H9 (cell line): Measurements from ENCODE around the gene SETD9. TPM values are rescaled to one million over a fixed set of nuclear protein-coding genes. Genes with fewer than 3 reads are reported as not detected.

Experiments
- DNase-seq: peaks from one replicate; pipeline ENCODE4 v3.0.0-alpha.2; 2017
- H2AFZ ChIP-seq: one replicate; pipeline ENCODE4 v1.6.1; 2013; ENCODE audit warnings: mild to moderate bottlenecking, low read length, control low read depth, moderate library complexity
- H2AK5ac ChIP-seq: 2 replicates; pipeline ENCODE4 v1.6.1; 2013; ENCODE audit warnings: low read length, control low read depth, mixed read lengths; ENCODE audit not compliant: insufficient read length
- H2BK120ac ChIP-seq: one replicate; pipeline ENCODE4 v1.6.1; 2013; ENCODE audit warnings: low read depth, mild to moderate bottlenecking, low read length, control low read depth, inconsistent platforms; ENCODE audit not compliant: poor library complexity, severe bottlenecking
- H2BK12ac ChIP-seq: 2 replicates; pipeline ENCODE4 v1.6.1; 2013; ENCODE audit warnings: low read length, control low read depth, mixed read lengths, low read depth; ENCODE audit not compliant: insufficient read length
- H2BK15ac ChIP-seq: 2 replicates; pipeline ENCODE4 v1.6.1; 2013; ENCODE audit warnings: low read depth, low read length, control low read depth
- H2BK20ac ChIP-seq: one replicate; pipeline ENCODE4 v1.6.1; 2013; ENCODE audit warnings: low read depth, mild to moderate bottlenecking, low read length, control low read depth, inconsistent platforms; ENCODE audit not compliant: poor library complexity, severe bottlenecking
- H2BK5ac ChIP-seq: 2 replicates; pipeline ENCODE4 v1.6.1; 2013; ENCODE audit warnings: low read length, control low read depth, mixed read lengths; ENCODE audit not compliant: insufficient read length
- H3K14ac ChIP-seq: 2 replicates; pipeline ENCODE4 v1.6.1; 2013; ENCODE audit warnings: low read length, control low read depth; ENCODE audit not compliant: insufficient read depth
- H3K18ac ChIP-seq: 2 replicates; pipeline ENCODE4 v1.6.1; 2013; ENCODE audit warnings: low read depth, mild to moderate bottlenecking, mixed read lengths, low read length, control low read depth; ENCODE audit not compliant: insufficient read length
- H3K23ac ChIP-seq: 2 replicates; pipeline ENCODE4 v1.6.1; 2013; ENCODE audit warnings: low read length, control low read depth, mixed read lengths, low read depth; ENCODE audit not compliant: insufficient read length
- H3K23me2 ChIP-seq: 2 replicates; pipeline ENCODE4 v1.6.1; 2013; ENCODE audit warnings: low read depth, mild to moderate bottlenecking, mixed read lengths, low read length, control low read depth; ENCODE audit not compliant: insufficient read length, poor library complexity, severe bottlenecking
- H3K27ac ChIP-seq: 2 replicates; pipeline ENCODE4 v1.5.1; 2013; ENCODE audit warnings: low read length, control low read depth, mixed read lengths, low read depth; ENCODE audit not compliant: insufficient read length
- H3K27me3 ChIP-seq: 2 replicates; pipeline ENCODE4 v1.6.1; 2013; ENCODE audit warnings: low read length, control low read depth, inconsistent platforms; ENCODE audit not compliant: insufficient read depth
- H3K4ac ChIP-seq: 2 replicates; pipeline ENCODE4 v1.6.1; 2013; ENCODE audit warnings: low read depth, mild to moderate bottlenecking, control low read depth, inconsistent platforms, low read length, moderate library complexity
- H3K4me1 ChIP-seq: 2 replicates; pipeline ENCODE4 v1.6.1; 2013; ENCODE audit warnings: low read length, control low read depth, inconsistent platforms; ENCODE audit not compliant: insufficient read depth
- H3K4me2 ChIP-seq: 2 replicates; pipeline ENCODE4 v1.6.1; 2013; ENCODE audit warnings: low read length, control low read depth, mixed read lengths; ENCODE audit not compliant: insufficient read length, insufficient read depth
- H3K56ac ChIP-seq: 2 replicates; pipeline ENCODE4 v1.6.1; 2013; ENCODE audit warnings: low read depth, mild to moderate bottlenecking, mixed read lengths, low read length, control low read depth; ENCODE audit not compliant: insufficient read length
- H3K79me1 ChIP-seq: 2 replicates; pipeline ENCODE4 v1.6.1; 2013; ENCODE audit warnings: low read depth, mild to moderate bottlenecking, moderate library complexity, low read length, control low read depth, inconsistent platforms; ENCODE audit not compliant: insufficient read depth, poor library complexity, severe bottlenecking
- H3K79me2 ChIP-seq: 2 replicates; pipeline ENCODE4 v1.6.1; 2013; ENCODE audit warnings: low read length, control low read depth, inconsistent platforms; ENCODE audit not compliant: insufficient read depth
- H3K9ac ChIP-seq: 2 replicates; pipeline ENCODE4 v1.6.1; 2013; ENCODE audit warnings: low read length, control low read depth, mixed read lengths; ENCODE audit not compliant: insufficient read length; ENCODE audit errors: extremely low read depth
- H3K9me3 ChIP-seq: one replicate; pipeline ENCODE4 v1.6.1; 2013; ENCODE audit warnings: low read depth, low read length, inconsistent platforms; ENCODE audit not compliant: control insufficient read depth
- H3T11ph ChIP-seq: one replicate; pipeline ENCODE4 v1.6.1; 2013; ENCODE audit warnings: mild to moderate bottlenecking, low read length, control low read depth, inconsistent platforms
- H4K20me1 ChIP-seq: one replicate; pipeline ENCODE4 v1.6.1; 2013; ENCODE audit not compliant: control insufficient read depth, insufficient read length, insufficient read depth
- H4K5ac ChIP-seq: 2 replicates; pipeline ENCODE4 v1.6.1; 2013; ENCODE audit warnings: low read depth, mild to moderate bottlenecking, mixed read lengths, low read length, control low read depth; ENCODE audit not compliant: insufficient read length
- H4K8ac ChIP-seq: replicated peaks from 2 replicates; pipeline ENCODE4 v1.6.1; 2013; ENCODE audit warnings: low read length, control low read depth, mixed read lengths, low read depth; ENCODE audit not compliant: insufficient read length
- H4K91ac ChIP-seq: 2 replicates; pipeline ENCODE4 v1.6.1; 2013; ENCODE audit warnings: low read depth, mild to moderate bottlenecking, moderate library complexity, mixed read lengths, low read length, control low read depth; ENCODE audit not compliant: insufficient read length
- H3K27ac Mint-ChIP-seq, 3 experiments: 2 replicates in 2 of 3; 3 replicates in 1 of 3; pipeline ENCODE4 v1.8.0; 2020 to 2021; ENCODE audit warnings: mixed read lengths in 3 of 3, mild to moderate bottlenecking in 1 of 3, moderate library complexity in 1 of 3
- H3K27me3 Mint-ChIP-seq: 2 replicates; pipeline ENCODE4 v1.8.0; 2021; ENCODE audit warnings: low read depth, mild to moderate bottlenecking, moderate library complexity, mixed read lengths
- H3K36me3 Mint-ChIP-seq, 3 experiments: 2 replicates in 2 of 3; 3 replicates in 1 of 3; pipeline ENCODE4 v1.8.0; 2020 to 2021; ENCODE audit warnings: low read depth in 3 of 3, mixed read lengths in 3 of 3; ENCODE audit not compliant: insufficient read depth in 1 of 3
- H3K4me1 Mint-ChIP-seq, 2 experiments: 2 replicates each; pipeline ENCODE4 v1.8.0; 2020; ENCODE audit warnings: mixed read lengths in 2 of 2
- H3K4me3 Mint-ChIP-seq, 2 experiments: 2 replicates in 1 of 2; 3 replicates in 1 of 2; pipeline ENCODE4 v1.8.0; 2020 to 2021; ENCODE audit warnings: mild to moderate bottlenecking in 2 of 2, mixed read lengths in 2 of 2, moderate library complexity in 1 of 2
- H3K9me3 Mint-ChIP-seq, 2 experiments: 2 replicates in 1 of 2; 3 replicates in 1 of 2; pipeline ENCODE4 v1.8.0; 2020; ENCODE audit warnings: mild to moderate bottlenecking in 2 of 2, mixed read lengths in 2 of 2, moderate library complexity in 1 of 2
- WGBS: extraction: QIAGEN DNeasy Blood & Tissue Kit; methylation state at CpG from one replicate; pipeline ENCODE4 v1.1.7; 2013; ENCODE audit warnings: missing lambda C conversion rate, low lambda C conversion rate, mixed read lengths; ENCODE audit not compliant: insufficient read length; ENCODE audit errors: extremely low coverage; 5-methylcytosine and 5-hydroxymethylcytosine counted together
- total RNA-seq: library from RNA; stranded (reverse); gene quantifications from 2 replicates; pipeline ENCODE4 v1.2.1, GENCODE V29; 2021
- TF ChIP-seq, protein P1 (sequence below): fragments of 200-600 bp; sonication (generic); conservative IDR thresholded peaks from 3 replicates; pipeline ENCODE4 v1.8.0; 2021; ENCODE audit warnings: antibody characterized with exemption, mild to moderate bottlenecking

SETD9 gene
- total RNA-seq, 1 experiment from 2014 or later: 15.7 TPM

DNA sequence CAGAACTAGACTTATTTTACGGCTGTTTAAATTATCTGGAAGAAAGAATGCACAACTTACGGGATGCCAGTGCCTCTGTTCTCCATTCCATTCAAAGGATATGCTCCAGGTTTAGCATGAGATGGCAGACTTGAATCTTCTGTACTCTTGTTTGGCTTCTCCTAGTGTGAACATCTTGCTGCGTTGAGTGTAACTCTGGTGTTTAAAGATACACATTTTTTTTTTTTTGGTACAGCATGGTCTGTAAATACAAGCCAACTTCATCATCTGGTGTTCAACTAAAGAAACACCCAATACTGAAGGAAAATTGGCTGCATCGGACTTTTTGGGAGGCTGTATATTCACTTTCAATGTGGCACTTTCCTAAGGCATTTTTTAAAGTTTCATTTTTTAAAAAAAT lies 49.9 kb downstream of the SETD9 start:
- Histone ChIP-seq H3K56ac (no peak overlapping the region), H4K8ac (no peak overlapping the region), H3K18ac (no peak overlapping the region), H3K79me1 (no peaks in the 10 kb centered on the region), H3K4me1 (no peaks in the 10 kb centered on the region), H3K27ac (no peak overlapping the region), H4K91ac (no peak overlapping the region), H3T11ph (no peak overlapping the region), H3K27me3 (no peaks in the 10 kb centered on the region), H2AFZ (no peak overlapping the region), H2BK120ac (no peak overlapping the region), H3K9me3 (no peaks in the 10 kb centered on the region), H3K4me2 (no peak overlapping the region), H2BK15ac (no peak overlapping the region), H3K9ac (no peak overlapping the region), H3K23me2 (no peaks in the 10 kb centered on the region), H3K4ac (no peak overlapping the region), H4K5ac (no peak overlapping the region), H2AK5ac (no peak overlapping the region), H4K20me1 (no peaks in the 10 kb centered on the region), H3K23ac (no peak overlapping the region), H2BK20ac (no peak overlapping the region), H2BK5ac (no peak overlapping the region), H2BK12ac (no peak overlapping the region), H3K79me2 (no peaks in the 10 kb centered on the region), H3K14ac (no peak overlapping the region)
- H3K4me3 Mint-ChIP-seq: no peak overlapping the region
- H3K4me1 Mint-ChIP-seq: peaks cover 2 to 6% of the 10 kb centered on the region in 2 experiments
- no CpG with 5 or more reads among the region's 4 CpGs for WGBS
- DNase-seq: no peak
- TF ChIP-seq, protein P1, sequence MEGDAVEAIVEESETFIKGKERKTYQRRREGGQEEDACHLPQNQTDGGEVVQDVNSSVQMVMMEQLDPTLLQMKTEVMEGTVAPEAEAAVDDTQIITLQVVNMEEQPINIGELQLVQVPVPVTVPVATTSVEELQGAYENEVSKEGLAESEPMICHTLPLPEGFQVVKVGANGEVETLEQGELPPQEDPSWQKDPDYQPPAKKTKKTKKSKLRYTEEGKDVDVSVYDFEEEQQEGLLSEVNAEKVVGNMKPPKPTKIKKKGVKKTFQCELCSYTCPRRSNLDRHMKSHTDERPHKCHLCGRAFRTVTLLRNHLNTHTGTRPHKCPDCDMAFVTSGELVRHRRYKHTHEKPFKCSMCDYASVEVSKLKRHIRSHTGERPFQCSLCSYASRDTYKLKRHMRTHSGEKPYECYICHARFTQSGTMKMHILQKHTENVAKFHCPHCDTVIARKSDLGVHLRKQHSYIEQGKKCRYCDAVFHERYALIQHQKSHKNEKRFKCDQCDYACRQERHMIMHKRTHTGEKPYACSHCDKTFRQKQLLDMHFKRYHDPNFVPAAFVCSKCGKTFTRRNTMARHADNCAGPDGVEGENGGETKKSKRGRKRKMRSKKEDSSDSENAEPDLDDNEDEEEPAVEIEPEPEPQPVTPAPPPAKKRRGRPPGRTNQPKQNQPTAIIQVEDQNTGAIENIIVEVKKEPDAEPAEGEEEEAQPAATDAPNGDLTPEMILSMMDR: no peak
- H3K27ac Mint-ChIP-seq: no peak overlapping the region
- H3K36me3 Mint-ChIP-seq: no peaks in the 10 kb centered on the region
- no peaks in the 10 kb centered on the region for H3K9me3 Mint-ChIP-seq
- H3K27me3 Mint-ChIP-seq: peaks cover 3% of the 10 kb centered on the region
